Astrocyte (in vitro differentiated cells and primary cell): Measurements from ENCODE around the gene FBXO47. TPM values are rescaled to one million over a fixed set of nuclear protein-coding genes. Genes with fewer than 3 reads are reported as not detected.
A peak's percentile ranks its signal among the peaks of the same experiment; 100 is the strongest.

Experiments
- DNase-seq: peaks from one replicate; pipeline ENCODE4 v3.0.0-alpha.2; 2010; ENCODE audit warnings: low read depth
- FAIRE-seq: peaks from 2 replicates; lab custom pipeline; 2011; peaks lifted over from hg19 to GRCh38; lab: Jason Lieb, UNC
- H2AFZ ChIP-seq: 2 replicates; pipeline ENCODE4 v1.6.0; 2012; ENCODE audit warnings: low read depth, low read length, inconsistent platforms
- H3K27ac ChIP-seq: 2 replicates; pipeline ENCODE4 v1.5.1; 2011; ENCODE audit warnings: low read depth, low read length, inconsistent platforms
- H3K27me3 ChIP-seq: 2 replicates; pipeline ENCODE4 v1.6.0; 2011; ENCODE audit warnings: low read length, inconsistent platforms; ENCODE audit not compliant: insufficient read depth
- H3K36me3 ChIP-seq: 2 replicates; pipeline ENCODE4 v1.5.1; 2011; ENCODE audit warnings: low read length, inconsistent platforms; ENCODE audit not compliant: insufficient read depth
- H3K4me1 ChIP-seq: 2 replicates; pipeline ENCODE4 v1.5.1; 2011; ENCODE audit warnings: low read length, inconsistent platforms; ENCODE audit not compliant: insufficient read depth
- H3K4me2 ChIP-seq: 2 replicates; pipeline ENCODE4 v1.6.0; 2012; ENCODE audit warnings: low read length, inconsistent platforms
- H3K4me3 ChIP-seq: 2 replicates; pipeline ENCODE4 v1.5.1; 2011; ENCODE audit warnings: low read depth, mild to moderate bottlenecking, low read length, inconsistent platforms; ENCODE audit not compliant: insufficient read depth
- H3K79me2 ChIP-seq: 2 replicates; pipeline ENCODE4 v1.6.0; 2012; ENCODE audit warnings: mild to moderate bottlenecking, low read length, inconsistent platforms; ENCODE audit not compliant: insufficient read depth
- H3K9ac ChIP-seq: 2 replicates; pipeline ENCODE4 v1.6.0; 2012; ENCODE audit warnings: mild to moderate bottlenecking, low read length, inconsistent platforms
- H3K9me3 ChIP-seq: 2 replicates; pipeline ENCODE4 v1.5.1; 2012; ENCODE audit warnings: low read depth, mild to moderate bottlenecking, low read length, inconsistent platforms; ENCODE audit not compliant: insufficient read depth
- H4K20me1 ChIP-seq: 2 replicates; pipeline ENCODE4 v1.6.0; 2012; ENCODE audit warnings: low read length, inconsistent platforms; ENCODE audit not compliant: insufficient read depth
- H3K27ac Mint-ChIP-seq: one replicate; pipeline ENCODE4 v1.8.0; 2021; ENCODE audit warnings: mild to moderate bottlenecking, mixed read lengths; ENCODE audit not compliant: unreplicated experiment
- H3K27me3 Mint-ChIP-seq: one replicate; pipeline ENCODE4 v1.8.0; 2021; ENCODE audit warnings: low read depth, mixed read lengths; ENCODE audit not compliant: unreplicated experiment
- H3K36me3 Mint-ChIP-seq: one replicate; pipeline ENCODE4 v1.8.0; 2021; ENCODE audit warnings: low read depth, mixed read lengths; ENCODE audit not compliant: unreplicated experiment
- H3K4me1 Mint-ChIP-seq: one replicate; pipeline ENCODE4 v1.8.0; 2021; ENCODE audit warnings: low read depth, mixed read lengths; ENCODE audit not compliant: unreplicated experiment
- H3K4me3 Mint-ChIP-seq: one replicate; pipeline ENCODE4 v1.8.0; 2021; ENCODE audit warnings: mild to moderate bottlenecking, moderate library complexity, mixed read lengths; ENCODE audit not compliant: unreplicated experiment
- H3K9me3 Mint-ChIP-seq: one replicate; pipeline ENCODE4 v1.8.0; 2021; ENCODE audit warnings: mild to moderate bottlenecking, mixed read lengths; ENCODE audit not compliant: unreplicated experiment
- CTCF ChIP-seq: IDR thresholded peaks from 2 replicates; pipeline ENCODE4 v1.5.1; 2011; ENCODE audit warnings: low read depth, mild to moderate bottlenecking, inconsistent platforms, low read length, moderate library complexity; ENCODE audit not compliant: insufficient read depth
- EZH2 ChIP-seq: IDR thresholded peaks from 2 replicates; pipeline ENCODE4 v1.6.1; 2012; ENCODE audit warnings: mild to moderate bottlenecking, low read length, inconsistent platforms; ENCODE audit not compliant: insufficient read depth
- total RNA-seq: library from RNA; stranded (reverse); gene quantifications from 2 replicates; pipeline ENCODE4 v1.2.1, GENCODE V29; 2021

The FBXO47 gene
- total RNA-seq, 1 donor from 2014 or later: not detected

GRCh38 chr17:38920374-38921291 lies 46.6 kb downstream of the FBXO47 start:
- Histone ChIP-seq H4K20me1 (peaks cover 68% of the 10 kb centered on the region), H3K4me1 (peaks cover 6% of the 10 kb centered on the region), H3K27me3 (no peaks in the 10 kb centered on the region), H3K36me3 (peaks cover 24% of the 10 kb centered on the region), H3K4me3 (no peak overlapping the region), H3K4me2 (no peak overlapping the region), H3K79me2 (peaks cover 5% of the 10 kb centered on the region), H2AFZ (no peak overlapping the region), H3K27ac (no peak overlapping the region), H3K9me3 (no peaks in the 10 kb centered on the region), H3K9ac (no peak overlapping the region)
- Mint-ChIP-seq H3K4me1 (peaks cover 29% of the 10 kb centered on the region), H3K27ac (peak overlapping the region; percentile 75), H3K4me3 (no peak overlapping the region), H3K27me3 (no peaks in the 10 kb centered on the region), H3K36me3 (peaks cover 25% of the 10 kb centered on the region), H3K9me3 (peaks cover 2% of the 10 kb centered on the region)
- DNase-seq (no peak), FAIRE-seq (no peak)
- TF ChIP-seq CTCF: no peak
- no peak for TF ChIP-seq EZH2

- no peak overlapping the region for H3K27ac ChIP-seq
These were observed 47.7 kb downstream of the FBXO47 start for GRCh38 chr17:38919316-38920078.

More at GRCh38 chr17:38919316-38920078, 47.7 kb downstream of the FBXO47 start:
- TF ChIP-seq EZH2: no peak
- no peak for TF ChIP-seq CTCF
- H3K36me3 Mint-ChIP-seq: peaks cover 25% of the 10 kb centered on the region
- peaks cover 24% of the 10 kb centered on the region for H3K36me3 ChIP-seq
- no peaks in the 10 kb centered on the region for H3K27me3 ChIP-seq
- H3K4me1 ChIP-seq: peaks cover 6% of the 10 kb centered on the region
- peak overlapping the region; percentile 12 for H3K27ac Mint-ChIP-seq
- DNase-seq (no peak), FAIRE-seq (no peak)
- peaks cover 2% of the 10 kb centered on the region for H3K9me3 Mint-ChIP-seq
- no peak overlapping the region for H3K4me3 ChIP-seq
- H3K4me3 Mint-ChIP-seq: no peak overlapping the region
- H3K9ac ChIP-seq: no peak overlapping the region
- H3K4me2 ChIP-seq: no peak overlapping the region
- peaks cover 8% of the 10 kb centered on the region for H3K79me2 ChIP-seq
- no peaks in the 10 kb centered on the region for H3K27me3 Mint-ChIP-seq
- no peak overlapping the region for H2AFZ ChIP-seq
- no peaks in the 10 kb centered on the region for H3K9me3 ChIP-seq
- peaks cover 22% of the 10 kb centered on the region for H3K4me1 Mint-ChIP-seq
- H4K20me1 ChIP-seq: peaks cover 79% of the 10 kb centered on the region
